Activated CD8-positive, alpha-beta memory T cell treated with anti-CD3 and anti-CD28 coated beads for 4 hours (primary cell): ENCODE data around the gene CCDC51.
A peak's percentile ranks its signal among the peaks of the same experiment; 100 is the strongest.

Source experiments
- DNase-seq, 2 donors: peaks; one replicate each; pipeline ENCODE4 v3.0.0-alpha.2; 2020; ENCODE audit warnings: low read depth in 2 of 2

The CCDC51 gene

DNA sequence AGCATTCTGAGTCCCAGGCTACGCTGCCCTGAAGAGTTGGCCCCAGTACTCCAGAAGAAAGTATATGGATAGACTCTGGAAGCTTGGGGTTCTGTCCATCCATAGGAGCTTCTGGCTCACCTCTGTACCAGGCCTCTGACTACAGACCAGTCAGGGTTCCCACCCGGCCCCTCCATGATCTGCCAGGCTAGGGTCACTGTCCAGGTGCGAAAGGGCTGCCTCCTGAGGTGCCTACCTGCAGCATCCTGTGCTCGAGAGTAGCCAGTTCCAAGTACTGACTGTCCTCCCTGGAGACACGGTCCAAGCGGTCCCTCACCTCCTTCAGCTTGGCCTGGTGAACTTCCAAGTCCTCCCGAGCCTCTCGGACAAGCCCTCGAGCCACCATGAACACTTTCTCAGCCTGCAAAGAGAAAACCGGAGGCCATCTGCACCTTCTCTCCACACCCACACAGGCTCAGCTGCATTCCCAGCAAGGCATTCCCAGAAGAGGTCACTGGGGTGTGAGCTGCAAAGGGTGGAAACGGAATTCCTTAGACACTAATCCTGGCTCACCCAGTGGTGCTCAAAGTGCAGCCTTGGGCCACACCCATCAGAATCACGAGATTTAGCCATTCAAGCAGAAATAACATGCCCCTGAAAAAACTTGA is 6.3 kb downstream of the CCDC51 start:
- DNase-seq, result no peak

DNA sequence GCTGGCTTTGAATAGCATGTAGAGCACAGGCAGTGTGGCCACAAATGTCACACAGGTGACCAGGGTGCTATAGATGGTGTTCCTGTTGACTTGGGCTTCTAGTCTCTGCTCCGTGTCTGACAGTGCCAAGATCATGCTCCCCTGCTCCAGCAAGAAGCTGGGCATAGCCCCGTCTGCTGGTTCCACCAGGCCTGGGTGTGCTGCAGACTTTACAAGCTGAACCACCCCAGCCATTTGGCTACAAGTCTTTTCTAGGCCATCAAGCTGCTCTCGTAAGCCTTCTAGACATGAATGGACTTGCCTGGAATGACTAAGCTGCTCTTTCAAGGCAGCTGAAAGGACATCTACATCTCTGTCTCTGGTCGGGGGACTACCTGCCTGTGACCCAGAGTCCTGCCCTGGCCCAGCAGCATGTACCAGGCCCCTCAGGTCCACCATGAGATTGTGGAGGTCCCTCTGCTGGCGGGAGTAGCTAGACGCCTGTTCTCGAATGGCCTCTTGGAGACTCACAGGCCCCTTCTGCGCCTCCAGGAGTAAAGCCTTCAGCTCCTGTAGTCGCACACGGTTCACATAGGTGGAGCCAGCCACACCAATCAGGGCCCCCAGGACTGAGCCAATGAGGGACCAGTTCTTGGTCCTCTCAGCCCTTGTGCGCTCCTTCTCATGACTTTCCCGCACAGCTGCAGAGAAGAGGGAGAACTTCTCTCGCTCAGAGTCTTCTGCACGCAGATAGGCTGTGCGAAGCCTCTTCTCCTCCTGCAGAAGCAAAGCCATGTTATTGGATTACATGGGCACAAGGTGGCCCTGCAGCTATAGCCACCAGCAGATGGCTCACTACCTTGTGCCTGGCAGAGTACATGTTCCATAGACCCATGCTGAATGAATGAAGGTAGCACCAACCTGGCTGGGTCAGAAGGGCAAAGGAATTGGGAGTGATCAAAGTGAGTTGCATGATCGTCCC is 7.2 kb downstream of the CCDC51 start:
- DNase-seq, result no peak

DNA sequence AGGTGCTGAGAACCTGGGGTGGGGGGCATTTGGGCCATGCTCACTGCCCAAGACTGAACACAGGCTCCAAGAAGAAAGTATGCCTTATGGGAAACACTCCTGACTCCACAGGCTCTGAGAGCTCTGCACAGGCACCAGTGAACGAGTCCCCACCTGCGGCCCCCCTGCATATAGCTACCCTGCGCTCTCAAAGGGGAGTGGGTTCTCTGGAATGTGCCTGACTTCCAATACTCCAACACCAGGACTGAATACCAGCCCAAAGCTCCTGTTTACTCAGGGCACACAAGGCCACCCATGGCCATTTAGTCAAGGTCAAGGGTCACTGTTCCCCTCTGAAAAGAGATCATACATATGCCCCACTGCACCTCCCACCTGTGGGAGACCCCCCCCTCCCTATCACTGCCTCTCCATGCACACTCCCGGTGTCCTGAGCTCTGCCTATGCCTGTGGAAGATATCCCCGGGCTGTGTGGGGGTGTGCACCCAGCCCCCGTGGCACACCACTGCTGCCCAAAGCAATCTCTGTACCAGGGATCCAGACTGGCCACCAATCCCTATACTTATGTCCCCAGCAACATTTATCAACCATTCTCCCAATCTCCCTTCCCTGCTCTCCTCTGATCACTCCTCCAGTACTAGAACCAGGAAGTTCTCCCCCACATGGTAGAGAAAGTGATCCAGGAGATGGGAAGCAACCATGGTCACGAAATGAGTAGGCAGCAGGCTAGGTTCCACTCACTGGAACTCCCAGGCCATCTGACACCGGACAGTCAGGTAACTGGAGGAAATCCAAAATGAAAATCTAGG is 8.5 kb downstream of the CCDC51 start:
- no peak for DNase-seq

DNA sequence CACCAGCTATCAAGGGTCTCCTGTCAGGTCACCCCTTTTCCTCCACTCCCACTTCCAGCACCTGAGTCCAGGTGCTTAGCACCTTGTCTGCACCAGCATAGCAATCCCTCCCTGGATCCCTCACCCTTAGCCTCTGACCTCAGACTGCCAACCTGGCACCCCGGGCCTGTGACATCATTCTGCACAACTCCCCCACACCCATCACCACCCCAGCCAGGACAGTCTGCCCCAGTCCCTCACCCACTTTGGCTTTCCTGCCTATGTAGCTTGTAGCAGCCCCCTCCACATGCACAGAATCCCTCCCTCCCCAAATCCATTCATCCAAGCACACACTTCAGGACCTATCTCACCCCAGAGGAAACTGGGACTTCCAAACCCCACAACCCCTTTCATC is 9.2 kb downstream of the CCDC51 start:
- DNase-seq, result no peak

DNA sequence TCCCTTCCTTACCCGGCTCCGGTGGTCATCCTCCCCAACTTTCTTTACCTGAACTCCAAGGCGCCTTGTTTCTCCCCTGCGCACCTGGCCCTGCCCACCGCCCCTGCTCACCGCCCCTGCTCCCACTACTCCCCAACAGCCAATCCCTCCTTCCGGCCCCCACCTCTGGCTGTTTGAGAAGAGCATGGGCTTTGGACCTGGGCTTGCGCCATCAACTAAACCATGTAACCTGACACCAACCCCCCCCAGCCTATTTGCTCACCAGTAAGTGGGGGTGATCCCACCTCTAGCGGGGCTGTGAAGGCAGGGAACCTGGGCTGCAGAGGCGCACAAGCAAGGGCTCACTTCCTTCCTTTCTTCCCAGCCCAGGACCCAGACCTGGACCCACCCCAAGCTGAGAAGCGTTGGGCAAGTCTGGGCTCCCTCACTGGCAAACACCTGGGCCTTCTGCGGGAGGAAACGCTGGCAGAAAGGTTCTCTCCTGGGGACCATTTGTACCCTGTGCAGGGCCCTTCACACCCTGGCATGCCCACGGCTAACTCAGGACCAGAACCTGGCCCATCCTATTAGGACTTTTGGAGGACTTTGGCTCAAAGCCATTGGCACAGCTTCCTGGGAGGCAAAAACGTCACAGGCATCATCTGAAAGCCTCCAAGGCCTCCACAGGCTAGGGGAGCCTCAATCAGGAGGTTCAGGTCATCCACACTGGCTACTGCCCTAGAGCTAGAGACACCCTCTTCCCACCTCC is 9.8 kb downstream of the CCDC51 start, which contains the start of gene PLXNB1:
PLXNB1 (minus strand) TSS at position 127 of the 748 bp plus-strand sequence. CDS start 5,475 bp downstream, outside the sequence.
- no peak for DNase-seq

DNA sequence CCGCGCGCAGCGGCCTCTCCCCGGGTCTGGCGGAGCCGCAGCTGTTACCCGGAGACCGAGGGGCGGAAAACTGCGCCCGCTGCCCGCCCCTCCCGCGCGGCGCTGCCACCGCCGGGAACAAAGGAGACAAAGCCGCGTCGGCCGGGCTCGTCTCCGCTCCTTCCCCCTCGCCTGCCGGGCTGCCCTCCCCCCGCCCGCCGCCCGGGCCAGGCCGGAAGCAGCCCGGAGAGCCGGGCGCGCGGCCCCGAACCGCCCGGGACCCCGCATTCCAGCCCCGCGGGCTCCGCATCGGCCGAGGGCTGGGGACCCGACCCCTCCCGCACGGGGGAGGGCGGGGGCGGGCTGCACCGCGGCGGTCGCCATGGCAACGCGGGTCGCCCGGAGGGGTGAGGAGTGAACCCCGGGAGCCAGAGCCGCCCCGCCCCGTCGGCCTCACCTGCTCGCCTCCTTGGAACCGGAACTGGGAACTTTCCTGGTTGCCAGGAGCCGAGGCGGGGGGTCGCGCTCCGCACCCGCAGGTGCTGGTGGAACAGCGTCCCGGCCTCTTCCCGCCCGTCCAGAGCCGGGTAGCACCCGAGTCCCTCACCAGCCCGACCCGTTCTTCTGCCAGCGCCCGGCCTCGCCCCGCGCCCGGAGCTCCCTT is 10.5 kb downstream of the CCDC51 start:
- DNase-seq, result peak; percentile 33 to 39

DNA sequence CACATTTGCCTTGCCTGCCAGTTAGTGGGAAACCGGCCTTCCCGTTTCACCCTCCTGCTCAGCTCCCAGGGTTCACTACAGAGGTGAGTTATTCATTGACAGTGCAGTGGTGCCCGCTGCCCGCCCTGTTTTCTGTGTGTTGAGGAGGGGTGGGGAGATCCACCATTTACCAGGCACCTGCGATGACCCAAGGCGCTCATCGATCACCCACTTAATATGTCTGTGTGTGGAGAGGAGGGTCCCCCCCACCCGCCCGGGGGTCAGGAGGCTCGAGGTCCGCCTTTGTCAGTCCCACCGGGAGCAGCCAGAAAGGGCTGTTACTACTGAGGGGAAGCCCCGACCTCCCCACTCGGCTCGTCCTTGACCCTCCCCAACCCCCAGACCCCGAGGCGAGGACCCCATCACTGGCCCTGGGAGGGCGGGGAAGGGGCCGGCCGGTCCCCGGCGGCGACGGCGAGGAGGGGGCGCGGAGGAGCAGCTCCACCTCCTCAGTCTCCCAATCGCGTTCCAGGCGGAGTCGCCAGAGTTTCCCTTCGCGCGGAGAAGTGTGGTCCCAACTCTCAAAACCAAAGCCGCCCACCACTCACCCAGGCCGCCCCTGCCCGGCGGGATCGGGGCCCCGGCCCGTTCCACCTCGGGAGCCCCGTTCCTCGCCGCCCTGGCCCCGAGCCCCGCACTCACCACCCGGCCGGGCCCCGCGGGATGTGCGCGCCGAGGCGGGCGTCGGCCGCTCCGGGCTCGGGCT is 11.2 kb downstream of the CCDC51 start:
- DNase-seq, result no peak

DNA sequence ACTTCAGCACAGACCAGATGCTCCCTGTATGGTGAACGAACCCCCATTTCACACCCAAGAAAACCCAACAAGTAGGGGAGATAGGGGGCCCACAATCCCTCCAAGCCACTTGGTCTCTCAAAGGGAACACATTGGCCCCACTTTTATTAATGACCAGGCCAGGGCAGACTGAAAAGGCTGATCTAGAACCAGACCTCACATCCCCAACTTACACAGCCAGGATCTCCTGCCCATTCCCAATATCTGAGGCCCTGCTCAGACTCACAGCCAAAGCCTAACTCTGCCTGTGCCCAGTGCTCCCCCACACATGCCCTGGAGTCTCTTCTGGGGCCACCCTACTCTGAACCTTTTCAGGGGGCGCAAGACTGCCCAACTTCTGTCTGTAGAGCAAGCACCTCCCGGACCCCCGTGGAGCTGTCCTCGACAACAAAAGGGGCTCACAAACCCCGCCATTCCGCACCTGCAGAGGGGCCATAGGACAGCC is 11.8 kb downstream of the CCDC51 start:
- no peak for DNase-seq

DNA sequence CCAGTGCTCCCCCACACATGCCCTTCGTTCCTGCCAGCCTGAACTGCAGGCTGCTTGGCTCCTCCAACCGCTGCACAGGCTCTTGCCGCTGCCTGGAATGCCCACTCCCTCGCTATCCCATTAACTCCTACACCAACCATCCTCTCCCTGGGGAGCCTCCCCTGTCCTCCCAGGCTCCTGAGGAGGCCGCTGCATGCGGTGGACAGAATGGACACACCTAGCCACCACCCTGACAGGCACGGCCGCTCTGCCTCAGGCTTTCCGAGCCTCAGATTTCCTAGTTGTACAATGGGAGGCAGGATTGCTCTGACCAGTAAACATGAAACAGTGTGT is 12.3 kb downstream of the CCDC51 start:
- no peak for DNase-seq

DNA sequence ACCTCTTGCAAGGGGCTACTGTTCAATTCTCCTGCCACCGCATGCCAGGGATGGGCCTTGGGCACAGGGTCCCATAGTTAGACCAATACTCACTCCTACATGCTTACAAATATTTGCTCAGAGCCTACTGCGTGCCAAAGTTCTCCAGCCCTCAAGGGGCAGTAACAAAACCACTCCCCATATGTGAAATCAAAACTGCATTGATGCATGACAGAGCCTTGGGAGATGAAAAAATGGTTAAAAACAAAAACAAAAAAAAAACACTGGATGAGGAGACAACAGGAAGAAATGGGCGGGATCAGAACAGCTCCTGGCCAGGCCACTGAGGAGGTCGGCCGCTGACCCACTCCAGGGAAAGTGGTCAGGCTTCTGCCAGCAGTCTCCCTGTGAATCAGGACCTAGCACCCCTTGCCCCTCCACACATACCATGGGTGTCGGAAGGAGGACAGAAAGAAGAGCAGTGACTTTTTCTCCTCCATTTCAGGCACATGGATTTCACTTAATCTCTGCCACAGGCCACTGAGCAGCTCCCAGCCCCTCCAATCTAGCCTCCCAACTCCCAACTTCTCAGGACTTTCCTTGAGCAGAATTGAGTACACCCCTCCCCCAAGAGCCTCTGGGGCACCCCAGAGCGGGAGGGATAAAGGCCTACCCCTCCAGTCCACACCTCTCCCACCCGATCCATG is 12.8 kb downstream of the CCDC51 start:
- DNase-seq, result no peak

DNA sequence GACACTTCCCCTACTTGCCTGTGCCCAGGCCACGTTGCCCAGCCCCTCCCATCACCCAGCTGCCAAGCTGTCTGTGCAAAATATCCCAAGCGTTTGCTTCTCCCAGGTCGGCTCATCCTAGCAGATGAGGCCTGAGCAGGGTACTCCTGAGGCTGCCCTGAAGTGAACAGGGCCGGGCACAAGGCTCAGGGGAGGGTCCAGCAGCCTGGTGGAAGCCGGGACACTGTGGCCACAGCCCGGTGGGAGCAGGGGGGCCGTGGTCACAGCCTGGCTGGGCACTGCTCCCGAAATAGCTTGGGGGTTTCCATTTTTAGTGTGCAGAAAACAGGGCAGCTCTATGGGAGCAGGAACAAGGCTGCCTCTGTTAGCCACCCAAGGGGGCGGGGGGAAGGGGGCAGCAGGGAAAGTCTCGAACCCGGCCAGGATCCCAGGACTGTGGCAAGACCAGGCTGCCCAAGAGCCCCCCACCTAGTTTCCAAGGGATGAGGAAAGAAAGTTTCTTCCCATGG is 13.5 kb downstream of the CCDC51 start:
- no peak for DNase-seq

DNA sequence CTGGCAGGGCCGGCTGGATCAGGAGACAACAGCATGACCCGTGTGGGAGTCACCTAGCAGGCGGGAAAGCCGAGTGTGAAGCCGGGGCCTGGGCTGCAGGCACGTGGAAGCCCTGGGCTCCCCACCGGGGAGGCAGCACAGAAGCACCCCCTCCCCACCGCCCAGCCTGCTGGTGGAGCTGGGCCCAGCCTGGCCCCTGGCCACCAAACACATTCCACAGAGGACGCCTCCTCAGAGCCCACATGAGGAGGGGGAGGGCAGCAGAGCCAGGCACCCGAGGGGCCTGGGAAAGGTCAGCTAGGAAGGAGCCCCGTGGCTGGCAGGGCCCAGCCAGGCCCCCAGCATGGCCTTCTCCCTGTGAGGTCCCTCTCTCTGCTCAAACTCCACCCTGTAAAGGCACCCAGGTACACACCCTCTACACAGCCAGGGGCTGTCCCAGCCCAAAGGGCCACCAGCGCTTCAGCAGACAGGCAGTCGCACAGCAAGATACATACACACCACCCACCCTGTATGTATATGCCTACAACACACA is 14.6 kb downstream of the CCDC51 start:
- DNase-seq, result no peak

DNA sequence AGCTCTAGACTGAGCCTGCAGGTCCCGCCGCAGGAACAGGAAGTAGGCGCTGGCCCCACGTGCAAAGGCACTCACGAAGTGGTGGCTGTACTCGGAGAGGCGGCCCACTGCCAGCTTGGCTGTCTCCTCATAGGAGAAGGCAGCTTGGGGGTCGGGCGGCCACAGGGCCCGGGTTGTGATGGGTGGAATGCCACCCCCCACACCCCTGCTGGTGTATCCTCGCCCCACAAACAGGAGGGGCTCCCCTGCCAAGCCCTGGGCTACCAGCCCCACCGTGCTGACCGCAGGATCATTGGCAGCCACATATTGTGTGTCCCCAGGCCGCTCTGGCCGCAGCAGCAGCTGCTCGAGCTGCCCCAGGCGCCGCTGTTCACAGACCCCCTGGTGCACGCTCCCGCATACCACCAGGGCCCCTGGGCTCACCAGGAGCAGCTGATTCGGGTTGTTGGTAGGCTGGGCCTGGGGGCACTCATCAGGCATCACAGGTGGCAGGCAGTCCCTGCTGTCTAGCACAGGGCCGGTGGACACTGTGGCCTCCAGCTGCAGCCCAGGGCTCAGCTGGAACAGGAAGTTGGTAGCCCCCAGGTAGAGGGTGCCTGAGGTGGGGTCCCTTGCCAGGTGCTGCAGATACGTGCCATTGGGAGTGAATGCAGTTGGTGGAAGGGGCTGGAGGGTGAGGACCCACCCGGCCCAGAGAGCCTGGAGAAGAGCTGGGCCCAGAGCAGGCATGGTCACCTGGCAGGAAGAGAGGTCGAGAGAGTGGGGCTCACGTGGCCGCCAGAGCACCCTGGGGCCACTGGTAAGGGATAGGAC is 15.8 kb downstream of the CCDC51 start:
- DNase-seq, result no peak

DNA sequence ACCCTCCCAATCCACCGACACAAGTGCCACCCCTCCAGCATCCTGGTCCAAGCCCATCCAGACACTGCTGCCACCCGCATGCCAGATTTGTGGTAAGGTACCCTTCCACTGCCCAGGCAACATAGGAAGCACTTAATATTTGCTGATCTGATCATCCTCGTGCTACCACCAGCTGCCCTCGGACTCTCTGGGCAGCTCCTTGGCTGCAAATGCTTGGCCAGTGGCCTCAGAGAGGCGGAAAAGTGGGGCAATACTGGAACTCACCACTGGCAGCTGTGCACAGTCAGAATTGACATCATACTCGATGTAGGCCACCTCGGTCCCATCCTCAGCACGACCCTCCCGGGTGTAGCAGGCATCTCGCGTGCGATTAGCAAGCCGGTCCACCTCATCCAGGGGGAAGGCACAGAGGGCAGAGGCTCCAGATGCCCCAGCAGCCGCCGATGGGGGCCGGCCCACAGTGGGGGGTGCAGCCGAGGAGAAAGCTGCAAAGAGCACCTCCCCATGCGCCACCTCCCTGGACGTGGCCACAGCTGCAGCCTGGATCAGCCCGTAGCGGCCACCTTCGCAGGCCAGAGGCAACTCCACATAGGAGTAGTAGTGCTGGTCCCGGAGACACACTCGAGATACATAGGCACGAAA is 16.6 kb downstream of the CCDC51 start:
- no peak for DNase-seq

DNA sequence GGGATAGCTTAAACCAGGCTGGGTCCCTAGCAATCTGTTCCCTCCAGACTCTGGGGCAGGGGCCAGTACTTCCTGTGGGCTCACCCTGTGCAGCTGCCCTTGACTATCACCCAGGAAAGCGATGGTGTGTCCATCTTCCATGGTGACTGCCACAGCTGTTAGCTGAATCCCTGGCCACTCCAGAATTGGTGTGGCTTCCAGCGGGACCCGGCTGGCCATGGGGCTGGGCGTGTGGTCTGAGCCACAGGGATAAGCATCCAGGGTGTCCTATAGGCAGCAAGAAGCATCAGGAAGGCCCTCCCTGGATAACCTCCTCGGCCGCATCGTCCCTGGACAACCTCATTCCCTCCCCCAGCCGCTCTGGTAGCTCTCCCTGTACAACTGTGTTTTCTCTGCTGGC is 17.2 kb downstream of the CCDC51 start:
- DNase-seq, result no peak

DNA sequence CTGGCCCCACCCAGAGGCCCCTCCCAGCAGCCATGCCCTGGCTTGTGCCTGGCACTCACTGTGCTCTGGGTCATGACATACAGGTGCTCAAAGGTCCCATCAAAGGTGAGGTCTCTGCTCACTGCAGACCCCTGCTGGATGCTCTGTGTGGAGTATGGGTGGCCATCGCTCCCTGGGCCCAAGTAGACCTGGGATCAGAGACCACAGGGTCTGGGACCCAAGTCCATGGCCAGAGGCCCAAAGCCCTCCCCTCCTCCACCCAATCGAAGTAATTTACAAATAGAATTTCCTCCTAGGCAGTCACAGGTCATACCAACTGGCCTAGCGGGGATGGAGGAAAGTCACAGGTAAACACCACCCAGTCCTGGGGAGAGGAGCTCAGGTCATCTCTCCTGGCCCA is 17.6 kb downstream of the CCDC51 start:
- DNase-seq, result no peak

DNA sequence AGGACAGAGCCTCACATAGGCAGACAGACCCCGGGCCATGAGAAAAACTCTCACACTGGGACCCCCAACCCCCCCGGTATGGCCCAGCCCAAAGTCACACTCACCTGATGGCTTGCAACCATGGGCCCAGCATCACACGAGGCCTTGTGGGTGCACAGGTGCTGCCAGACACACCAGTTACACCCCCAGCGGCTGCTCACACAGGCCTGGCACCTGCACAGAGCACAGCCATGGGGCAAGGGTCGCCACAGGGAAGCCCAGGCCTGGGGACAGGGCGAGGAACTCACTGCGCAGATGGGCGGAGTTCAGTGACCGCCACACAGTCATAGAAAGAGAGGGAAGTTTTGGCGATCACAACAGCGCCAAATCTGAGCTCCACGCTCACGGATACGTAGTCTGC is 19.4 kb downstream of the CCDC51 start:
- no peak for DNase-seq

DNA sequence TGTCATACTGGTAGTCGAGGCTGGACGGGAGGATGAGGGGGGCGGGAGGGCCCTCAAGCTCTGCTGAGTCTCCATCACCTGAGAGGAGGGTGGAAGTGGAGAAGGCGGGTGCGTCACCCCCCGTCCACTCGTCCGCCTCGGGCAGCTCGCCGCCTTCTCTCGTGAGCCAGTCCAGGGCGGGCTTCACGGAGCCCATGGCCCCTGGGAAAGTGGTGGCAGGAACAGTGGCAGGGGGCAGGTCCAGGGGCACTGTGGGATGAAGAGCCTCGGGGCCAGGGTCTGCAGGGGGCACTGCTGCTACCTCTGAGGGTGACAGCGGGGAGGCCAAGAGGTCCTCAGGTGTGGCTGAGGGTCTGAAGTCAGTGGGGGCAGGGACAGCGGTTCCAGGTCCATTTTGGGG is 20.3 kb downstream of the CCDC51 start:
- no peak for DNase-seq
